SKM-1 treated with dmso at 0.1 percent for 144 hours (cell line): ENCODE results near the gene TROAP.
"Not testable (repeated sequence)": the region's sequence is repeated elsewhere in the genome, so short reads cannot be mapped to it uniquely, and the experiment has no call there.

ENCODE experiments used
- DNase-seq: peaks from one replicate; lab custom pipeline; 2025; ENCODE audit not compliant: unreplicated experiment; lab: John Stamatoyannopoulos, UW

TROAP gene

DNA sequence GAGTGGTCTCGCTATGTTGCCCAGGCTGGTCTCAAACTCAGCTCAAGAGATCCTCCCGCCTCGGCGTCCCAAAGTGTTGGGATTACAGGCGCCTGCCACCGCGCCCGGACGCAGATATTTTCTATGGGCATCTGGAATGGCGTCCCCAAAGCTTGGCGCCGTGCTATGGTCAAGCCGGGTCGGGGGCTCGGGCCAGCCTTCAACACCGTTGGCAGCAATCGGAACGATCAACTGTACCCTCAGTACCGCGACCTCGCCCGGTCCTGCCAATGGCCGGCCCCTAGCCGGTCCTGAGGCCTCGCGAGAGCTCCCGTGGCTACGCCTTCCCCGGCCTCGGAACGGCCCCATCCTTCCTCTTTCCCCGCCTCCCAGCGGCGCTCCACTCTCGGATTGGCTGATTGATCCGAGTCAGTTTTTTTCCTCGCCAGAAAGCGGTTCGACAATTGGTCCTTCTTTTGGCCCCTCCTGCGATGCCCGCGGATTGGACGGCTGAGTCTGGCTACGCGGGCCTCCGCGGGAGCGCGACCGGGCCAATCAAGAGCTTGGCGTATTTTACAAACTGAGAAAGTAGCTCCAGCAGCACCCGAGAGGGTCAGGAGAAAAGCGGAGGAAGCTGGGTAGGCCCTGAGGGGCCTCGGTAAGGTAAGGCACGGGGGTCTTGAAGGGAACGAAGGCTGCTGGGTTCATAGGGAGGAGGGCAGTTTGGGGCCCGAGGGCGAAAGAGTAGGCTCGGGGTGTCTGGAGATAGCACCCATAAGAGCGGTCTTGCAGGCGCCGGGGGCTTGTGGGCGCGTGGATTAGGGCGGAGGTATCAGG, at the start of gene TROAP:
Gene TROAP (plus strand): TSS at position 548 of the 816 bp plus-strand sequence. CDS start 354 bp downstream, outside the sequence.
- peak; percentile 89 for DNase-seq

DNA sequence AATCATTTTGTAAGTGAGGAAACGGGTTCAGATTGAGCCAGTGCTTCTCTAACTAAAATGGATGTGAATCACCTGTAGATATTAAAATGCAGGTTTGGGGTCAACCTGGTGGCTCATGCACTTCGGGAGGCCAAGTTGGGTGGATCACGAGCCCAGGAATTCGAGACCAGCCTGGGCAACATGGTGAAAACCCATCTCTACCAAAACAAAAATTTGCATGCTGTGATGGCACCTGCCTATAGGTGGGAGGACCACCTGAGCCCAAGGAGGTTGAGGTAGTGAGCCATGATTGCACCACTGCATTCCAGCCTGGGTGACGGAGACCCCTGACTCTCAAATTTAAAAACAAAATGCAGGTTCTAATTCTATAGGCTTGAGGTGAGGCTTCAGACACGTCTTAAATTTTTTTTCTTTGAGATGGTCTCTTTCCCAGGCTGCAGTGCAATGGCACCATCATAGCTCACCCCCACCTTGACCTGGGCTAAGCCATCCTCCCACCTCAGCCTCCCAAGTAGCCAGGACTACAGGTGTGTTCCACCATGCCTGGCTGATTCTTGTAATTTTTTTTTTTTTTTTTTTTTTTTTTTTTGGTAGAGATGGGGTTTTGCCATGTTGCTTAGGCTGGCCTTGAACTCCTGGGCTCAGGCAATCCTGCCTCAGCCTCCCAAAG, 49.2 kb upstream of the TROAP start:
- no peak for DNase-seq

DNA sequence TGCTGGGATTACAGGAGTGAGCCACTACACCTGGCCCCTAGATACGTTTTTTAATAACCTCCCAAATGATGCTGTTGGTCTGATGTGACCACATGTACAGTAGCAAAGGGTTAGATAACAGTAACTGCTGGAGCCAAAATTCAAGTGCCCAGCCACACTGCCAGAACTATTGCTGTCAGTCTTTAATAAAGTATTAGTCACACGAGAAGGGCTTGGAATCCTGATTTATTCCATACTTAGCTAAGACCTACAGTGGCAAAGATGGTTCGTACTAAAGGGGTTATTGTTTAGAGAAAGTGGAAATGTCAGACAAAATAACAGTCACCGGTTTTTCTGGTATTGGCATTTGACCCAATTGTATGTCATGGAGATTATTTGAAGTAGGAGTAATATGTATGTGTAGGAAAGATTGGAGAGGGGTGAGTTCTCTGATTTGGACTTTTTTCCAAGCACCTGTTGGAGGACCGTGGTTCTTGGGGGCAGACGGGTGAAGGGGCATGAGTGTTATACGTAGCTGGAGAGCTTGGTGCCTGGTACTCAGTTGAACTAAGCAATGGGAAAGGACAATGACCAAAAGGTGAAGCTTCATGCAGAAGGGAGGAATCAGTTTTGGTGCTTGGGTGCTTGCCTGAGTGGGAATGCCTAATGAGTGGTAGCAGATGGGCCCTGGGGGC, 48.5 kb upstream of the TROAP start:
- DNase-seq, result no peak

DNA sequence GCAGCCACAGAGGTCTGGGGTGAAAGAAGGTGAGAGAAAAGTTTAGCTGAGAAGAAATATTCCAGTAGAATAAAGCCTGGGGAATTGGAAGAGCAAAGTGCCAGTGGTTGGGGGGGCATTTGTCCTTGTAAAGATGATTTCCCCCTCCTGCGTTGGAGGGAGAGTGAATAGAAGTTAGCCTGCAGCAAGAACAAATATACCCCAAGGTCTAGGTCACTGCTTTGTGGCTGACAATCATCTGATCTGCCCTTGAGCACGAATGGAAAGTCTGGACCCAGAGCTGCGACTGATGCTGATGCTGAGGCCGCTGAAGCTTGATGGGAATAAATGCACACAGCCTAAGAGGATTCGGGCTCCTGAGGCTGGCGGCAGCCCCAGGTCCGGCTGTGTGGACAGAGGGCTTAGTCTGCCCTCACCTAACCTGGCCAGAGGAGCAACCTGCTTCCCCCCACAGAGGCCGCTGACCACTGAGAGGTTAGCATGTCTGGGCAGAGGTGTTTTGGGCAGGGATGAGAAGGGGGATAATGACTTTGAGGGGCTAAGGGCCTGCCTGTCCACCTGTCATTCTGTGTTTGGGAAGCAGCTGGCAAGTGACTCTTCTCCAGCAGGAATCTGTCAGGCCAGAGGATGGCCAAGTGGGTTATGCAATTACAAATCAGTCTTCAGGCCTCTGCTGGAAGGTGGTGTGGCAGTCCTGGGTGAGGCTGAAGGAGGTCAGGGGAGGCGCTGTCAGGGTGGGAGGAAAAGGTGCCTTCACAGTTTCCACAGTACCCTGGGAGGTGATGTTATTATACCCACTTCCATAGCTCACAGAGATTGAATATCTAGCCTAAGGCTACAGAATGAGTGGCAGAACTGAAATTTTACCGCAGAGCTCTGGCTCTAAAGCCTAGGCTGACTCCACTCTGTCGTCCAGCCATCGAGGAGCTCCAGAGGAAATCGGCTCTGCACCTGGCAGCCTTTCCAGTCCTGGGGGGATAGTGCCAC, 46.5 kb upstream of the TROAP start:
- DNase-seq, result no peak

DNA sequence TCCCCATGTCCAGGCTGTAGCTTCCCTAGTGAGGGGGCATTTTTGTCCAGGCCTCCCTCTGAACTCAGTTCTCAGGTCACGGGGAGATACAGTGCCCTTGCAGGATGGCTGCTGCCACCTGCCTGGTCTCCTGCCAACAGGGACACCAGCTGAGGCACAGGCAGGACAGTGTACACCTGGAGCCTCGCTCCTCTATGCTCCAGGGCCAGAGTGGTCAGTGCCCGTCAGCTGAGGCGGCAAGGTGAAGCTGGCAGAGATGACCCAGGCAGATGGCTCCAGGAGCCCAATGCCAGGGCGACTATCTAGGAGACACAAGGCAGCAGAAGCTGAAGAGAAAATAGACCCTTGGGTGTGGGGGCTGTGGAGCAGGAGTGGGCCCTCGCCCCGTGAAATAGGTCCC, 45.6 kb upstream of the TROAP start:
- no peak for DNase-seq

DNA sequence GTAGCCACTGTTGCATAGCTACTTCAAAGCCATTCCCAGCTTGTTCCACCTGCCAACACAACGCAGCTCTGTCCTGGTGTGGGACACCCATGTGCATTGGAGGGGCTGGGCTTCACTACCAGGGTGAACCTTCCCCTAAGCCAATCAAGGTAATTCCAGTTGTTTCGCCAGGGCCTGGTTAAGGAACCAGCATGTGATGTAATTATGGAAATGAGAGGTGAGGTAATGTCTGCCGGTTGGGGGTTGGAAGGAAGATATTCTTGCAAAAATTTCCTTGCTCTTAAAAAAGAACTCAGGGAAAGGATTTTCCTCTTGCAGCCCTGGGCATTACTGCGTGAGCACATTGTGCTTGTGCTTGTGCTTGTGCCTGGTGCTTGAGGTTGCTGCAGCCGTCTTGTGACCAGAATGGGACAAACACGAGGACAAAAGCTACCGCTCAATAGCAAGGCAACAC, 43.3 kb upstream of the TROAP start:
- peak; percentile 69 for DNase-seq

DNA sequence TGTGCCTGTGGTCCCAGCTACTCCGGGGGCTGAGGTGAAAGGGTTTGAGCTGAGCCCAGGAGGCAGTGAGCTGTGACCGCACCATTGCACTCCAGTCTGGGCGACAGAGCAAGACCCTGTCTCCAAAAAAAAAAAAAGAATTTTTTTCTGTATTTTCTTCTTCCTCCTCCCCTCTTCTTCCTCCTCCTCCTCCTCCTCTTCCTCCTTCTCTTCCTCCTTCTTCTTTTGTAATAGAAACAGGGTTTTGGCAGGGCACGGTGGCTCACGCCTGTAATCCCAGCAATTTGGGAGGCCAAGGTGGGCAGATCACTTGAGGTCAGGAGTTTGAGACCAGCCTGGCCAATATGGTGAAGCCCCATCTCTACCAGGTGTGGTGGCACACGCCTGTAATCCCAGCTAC, 42.5 kb upstream of the TROAP start:
- not testable (repeated sequence) for DNase-seq

DNA sequence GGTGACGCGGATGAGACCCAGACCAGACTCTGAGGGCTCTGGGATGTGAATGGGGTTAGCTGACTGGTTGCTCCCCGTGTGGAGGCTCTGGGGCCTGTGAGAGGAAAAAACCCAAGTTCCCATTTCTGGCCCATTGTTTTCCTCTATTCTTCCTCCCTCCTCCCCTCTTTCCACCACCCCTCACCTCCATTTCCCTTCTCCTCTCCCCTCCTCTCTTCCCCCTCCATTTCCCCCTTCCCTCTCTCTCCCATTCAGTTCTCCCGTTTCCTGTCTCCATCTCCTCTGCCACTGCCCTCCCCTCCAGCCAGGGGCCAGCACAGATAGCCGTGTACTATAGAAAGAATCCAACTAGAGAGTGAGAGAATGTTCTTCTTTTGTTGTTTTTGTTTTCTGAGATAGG, 40.8 kb upstream of the TROAP start:
- DNase-seq, result no peak

- DNase-seq, result not testable (repeated sequence)
Measured at GRCh38 chr12:49282740-49283375, 40.2 kb upstream of the TROAP start.

DNA sequence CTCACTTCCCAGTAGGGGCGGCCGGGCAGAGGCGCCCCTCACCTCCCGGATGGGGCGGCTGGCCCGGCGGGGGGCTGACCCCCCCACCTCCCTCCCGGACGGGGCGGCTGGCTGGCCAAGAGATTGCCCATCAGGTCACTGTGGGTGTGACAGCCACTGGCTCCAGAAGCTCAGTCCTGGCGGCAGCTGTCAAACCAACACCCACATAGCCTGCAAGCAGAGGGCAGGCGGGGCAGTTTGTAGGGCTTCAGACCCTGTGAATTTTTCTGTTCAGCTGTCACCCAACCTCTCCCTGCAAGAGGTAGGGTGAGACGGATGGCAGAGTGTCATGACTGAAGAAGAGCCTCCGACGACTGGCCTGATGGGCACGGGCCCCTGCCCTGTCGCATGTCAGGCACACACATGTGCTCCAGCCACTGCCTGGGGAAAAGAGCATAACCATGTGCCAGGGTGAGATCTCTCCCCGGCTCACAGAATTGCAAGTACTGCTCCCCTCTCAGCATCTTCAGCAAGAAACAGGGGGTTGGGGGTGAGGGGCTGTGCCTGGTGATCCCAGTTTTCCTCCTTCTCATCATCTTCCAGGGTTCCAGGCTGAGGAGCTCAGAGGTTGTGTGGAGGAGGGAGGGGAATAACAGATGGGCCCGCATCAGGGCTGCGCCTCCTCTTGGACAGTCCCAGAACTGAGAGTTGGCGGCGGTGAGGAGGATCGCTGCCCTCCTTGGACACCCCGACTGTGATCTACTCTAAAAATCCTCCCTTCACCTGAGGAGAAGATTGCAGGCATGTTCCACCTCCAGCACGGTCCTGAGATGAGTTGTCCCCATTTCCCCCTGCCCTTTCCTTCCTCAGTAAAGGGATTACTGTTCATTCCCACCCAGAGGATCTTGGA, 39.3 kb upstream of the TROAP start:
- DNase-seq, result no peak

- DNase-seq, result no peak
Measured at GRCh38 chr12:49284672-49285071, 38.4 kb upstream of the TROAP start.

- no peak for DNase-seq
Measured at GRCh38 chr12:49287876-49288275, 35.2 kb upstream of the TROAP start.

GRCh38 chr12:49288412-49288853, 34.6 kb upstream of the TROAP start:
- peak; percentile 17 for DNase-seq

GRCh38 chr12:49288922-49289555, 34.0 kb upstream of the TROAP start:
- DNase-seq, result no peak

DNA sequence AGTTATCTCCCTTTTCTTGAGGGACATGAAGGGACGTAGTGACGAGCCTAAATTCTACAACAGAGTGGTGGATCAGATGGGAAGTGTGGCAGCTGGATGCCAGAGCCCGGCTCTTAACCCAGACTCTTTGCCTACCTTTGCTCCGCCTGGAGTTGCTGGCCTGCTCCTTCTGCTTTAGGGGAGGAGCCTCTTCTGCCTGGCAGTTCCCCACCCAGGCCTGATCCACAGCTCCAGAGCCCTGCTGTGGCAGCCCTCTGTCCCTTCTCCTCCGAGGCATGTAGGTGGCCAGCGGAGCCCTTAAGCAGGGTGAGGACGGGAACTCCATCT, 30.4 kb upstream of the TROAP start:
- no peak for DNase-seq

- no peak for DNase-seq
Measured at GRCh38 chr12:49293056-49293956, 29.7 kb upstream of the TROAP start.

- no peak for DNase-seq
Measured at GRCh38 chr12:49294086-49294803, 28.8 kb upstream of the TROAP start.
